A549 treated with AZD9567 at 1 μM for 4 hours (cell line): Measurements from ENCODE around the gene JSRP1. TPM values are rescaled to one million over a fixed set of nuclear protein-coding genes. Genes with fewer than 3 reads are reported as not detected.

Source experiments
- total RNA-seq: library from RNA; stranded (reverse); fragments of 200-300 nt; extraction: Qiagen RNA extraction; gene quantifications from 5 replicates; pipeline ENCODE4 v1.2.3, GENCODE V29; 2022; ENCODE audit not compliant: insufficient read depth

The JSRP1 gene, protein sequence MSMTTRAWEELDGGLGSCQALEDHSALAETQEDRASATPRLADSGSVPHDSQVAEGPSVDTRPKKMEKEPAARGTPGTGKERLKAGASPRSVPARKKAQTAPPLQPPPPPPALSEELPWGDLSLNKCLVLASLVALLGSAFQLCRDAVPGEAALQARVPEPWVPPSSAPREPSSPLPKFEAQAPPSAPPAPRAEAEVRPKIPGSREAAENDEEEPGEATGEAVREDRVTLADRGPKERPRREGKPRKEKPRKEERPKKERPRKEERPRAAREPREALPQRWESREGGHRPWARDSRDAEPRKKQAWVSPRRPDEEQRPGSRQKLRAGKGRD
- total RNA-seq = 0.54 to 0.89 TPM (median 0.88 TPM) in 4 of 5 replicates, not detected in the other

DNA sequence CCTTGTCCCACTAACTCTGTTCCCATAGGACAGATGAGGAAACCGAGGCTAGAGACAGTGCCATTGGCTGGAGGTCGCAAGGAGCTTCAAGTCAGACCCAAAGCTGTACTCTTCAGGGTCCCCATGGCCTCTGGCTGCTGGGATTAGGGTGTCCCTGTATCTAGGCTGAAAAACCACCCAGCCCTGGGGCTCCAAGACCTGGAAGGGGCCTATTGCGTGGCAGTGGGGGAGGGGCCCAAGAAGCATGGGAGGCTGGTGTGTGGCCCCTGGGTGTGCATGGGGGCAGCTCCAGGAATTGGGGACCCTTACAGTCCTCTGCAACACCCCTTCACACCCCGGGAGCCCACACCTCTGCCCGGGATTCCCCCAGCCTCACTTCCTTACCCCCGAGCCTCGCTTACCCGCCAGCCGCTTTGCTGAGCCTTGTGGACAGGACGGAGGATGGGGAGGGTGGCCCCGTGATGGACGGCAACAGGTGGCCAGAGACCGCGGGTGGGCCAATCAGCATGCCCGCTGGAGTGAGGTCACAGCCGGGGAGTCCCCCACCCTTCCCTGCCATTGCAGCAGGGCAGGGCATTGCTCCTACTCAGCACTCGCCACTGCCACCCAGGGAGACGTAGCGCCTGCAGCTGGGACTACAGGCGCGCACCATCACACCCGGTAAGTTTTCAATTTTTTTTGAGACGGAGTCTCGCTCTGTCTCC lies at the start of gene JSRP1:
Gene JSRP1 (minus strand): TSS at position 436 of the 704 bp plus-strand sequence. CDS start 1,103 bp downstream, outside the sequence.

GRCh38 chr19:2282062-2282861 lies 26.0 kb upstream of the JSRP1 start, which contains the start of gene PEAK3:
PEAK3 (minus strand) TSS chr19:2282175; CDS start chr19:2280931, 1,244 bp downstream.

GRCh38 chr19:2249010-2249866 lies 7.0 kb downstream of the JSRP1 start, which contains the start of gene AMH:
AMH (plus strand) TSS chr19:2249323; CDS start chr19:2249333, 10 bp downstream.

GRCh38 chr19:2236314-2237050 lies 19.7 kb downstream of the JSRP1 start, which contains the start of the genes PLEKHJ1 and SF3A2:
PLEKHJ1 (minus strand) TSS chr19:2236329; CDS start chr19:2236248, 81 bp downstream.
SF3A2 (plus strand) TSS chr19:2236824; CDS start chr19:2243419, 6,595 bp downstream.

Other genes with a start within 250 kb of the JSRP1 start
- 40.2 to 71.9 TPM (median 43.9 TPM) in 5 replicates for gene BTBD2, start 240.7 kb downstream of the JSRP1 start, total RNA-seq
- gene MKNK2, start 205.2 kb downstream of the JSRP1 start, total RNA-seq = 50.1 to 74.3 TPM (median 67.8 TPM) in 5 replicates
- gene MOB3A, start 160.1 kb downstream of the JSRP1 start, total RNA-seq = 10.6 to 13.3 TPM (median 12.4 TPM) in 5 replicates
- gene IZUMO4, start 159.5 kb downstream of the JSRP1 start, total RNA-seq = 0.77 to 1.0 TPM (median 0.88 TPM) in 4 of 5 replicates, not detected in the other
- gene AP3D1, start 104.9 kb downstream of the JSRP1 start, total RNA-seq = 68.1 to 84.4 TPM (median 79.2 TPM) in 5 replicates
- 8.0 to 17.3 TPM (median 16.2 TPM) in 5 replicates for gene DOT1L, start 92.5 kb downstream of the JSRP1 start, total RNA-seq
- gene PLEKHJ1, start 20.1 kb downstream of the JSRP1 start, total RNA-seq = 35.5 to 62.3 TPM (median 61.5 TPM) in 5 replicates
- gene SF3A2, start 19.6 kb downstream of the JSRP1 start, total RNA-seq = 41.6 to 72.1 TPM (median 68.5 TPM) in 5 replicates
- gene AMH, start 7.1 kb downstream of the JSRP1 start, total RNA-seq = 8.9 to 21.9 TPM (median 19.7 TPM) in 5 replicates
- gene PEAK3, start 25.8 kb upstream of the JSRP1 start, total RNA-seq = 0.07 TPM in 1 of 5 replicates, not detected in the others
- 0.03 to 0.07 TPM in 2 of 5 replicates, not detected in the others for gene LINGO3, start 51.7 kb upstream of the JSRP1 start, total RNA-seq
- 114 to 155 TPM (median 147 TPM) in 5 replicates for gene LSM7, start 72.2 kb upstream of the JSRP1 start, total RNA-seq
- 23.0 to 28.8 TPM (median 26.2 TPM) in 5 replicates for gene SPPL2B, start 72.3 kb upstream of the JSRP1 start, total RNA-seq
- gene TMPRSS9, start 103.8 kb upstream of the JSRP1 start, total RNA-seq = 0.05 to 0.06 TPM in 2 of 5 replicates, not detected in the others
- gene TIMM13, start 171.2 kb upstream of the JSRP1 start, total RNA-seq = 84.2 to 132 TPM (median 116 TPM) in 5 replicates
- 72.4 to 83.0 TPM (median 75.8 TPM) in 5 replicates for gene LMNB2, start 200.5 kb upstream of the JSRP1 start, total RNA-seq
- 75.4 to 120 TPM (median 110 TPM) in 5 replicates for gene GADD45B, start 219.7 kb upstream of the JSRP1 start, total RNA-seq